Activated CD4-positive, alpha-beta memory T cell treated with anti-CD3 and anti-CD28 coated beads for 36 hours (primary cell): ENCODE measurements around the gene TOMM6. TPM values are rescaled to one million over a fixed set of nuclear protein-coding genes. Genes with fewer than 3 reads are reported as not detected.
A peak's percentile ranks its signal among the peaks of the same experiment; 100 is the strongest.

ENCODE experiments used
- CTCF ChIA-PET: fragments of 350-600 bp; sonication (Branson Sonifier 250); formaldehyde crosslinking; loops from one replicate; lab custom pipeline; 2021; ENCODE audit warnings: antibody characterized with exemption, inconsistent platforms; lab: Charles Lee
- POLR2A ChIA-PET: fragments of 350-600 bp; sonication (Branson Sonifier 250); formaldehyde crosslinking; loops from one replicate; lab custom pipeline; 2021; ENCODE audit warnings: antibody characterized with exemption; lab: Charles Lee
- DNase-seq: peaks from one replicate; pipeline ENCODE4 v3.0.0-alpha.2; 2020
- H3K27ac Mint-ChIP-seq: one replicate; pipeline ENCODE4 v1.8.0; 2021; ENCODE audit warnings: mixed read lengths
- H3K27me3 Mint-ChIP-seq: one replicate; pipeline ENCODE4 v1.8.0; 2021; ENCODE audit warnings: mixed read lengths
- H3K36me3 Mint-ChIP-seq: one replicate; pipeline ENCODE4 v1.8.0; 2021; ENCODE audit warnings: mixed read lengths
- H3K4me1 Mint-ChIP-seq: one replicate; pipeline ENCODE4 v1.8.0; 2021; ENCODE audit warnings: low read depth, mixed read lengths
- H3K4me3 Mint-ChIP-seq: one replicate; pipeline ENCODE4 v1.8.0; 2021; ENCODE audit warnings: mild to moderate bottlenecking, mixed read lengths
- H3K9me3 Mint-ChIP-seq: one replicate; pipeline ENCODE4 v1.8.0; 2021; ENCODE audit warnings: mixed read lengths
- intact Hi-C: fragments of 100-400 bp; cut with micrococcal nuclease; formaldehyde crosslinking; loops from one replicate; pipeline ENCODE4 v1.15.1; 2023
- total RNA-seq, 2 experiments: library from RNA; stranded (reverse); gene quantifications; one replicate each; pipeline ENCODE4 v1.2.3, GENCODE V29; 2021

Gene TOMM6
- total RNA-seq, 2 experiments from 2014 or later: 264 to 280 TPM

DNA sequence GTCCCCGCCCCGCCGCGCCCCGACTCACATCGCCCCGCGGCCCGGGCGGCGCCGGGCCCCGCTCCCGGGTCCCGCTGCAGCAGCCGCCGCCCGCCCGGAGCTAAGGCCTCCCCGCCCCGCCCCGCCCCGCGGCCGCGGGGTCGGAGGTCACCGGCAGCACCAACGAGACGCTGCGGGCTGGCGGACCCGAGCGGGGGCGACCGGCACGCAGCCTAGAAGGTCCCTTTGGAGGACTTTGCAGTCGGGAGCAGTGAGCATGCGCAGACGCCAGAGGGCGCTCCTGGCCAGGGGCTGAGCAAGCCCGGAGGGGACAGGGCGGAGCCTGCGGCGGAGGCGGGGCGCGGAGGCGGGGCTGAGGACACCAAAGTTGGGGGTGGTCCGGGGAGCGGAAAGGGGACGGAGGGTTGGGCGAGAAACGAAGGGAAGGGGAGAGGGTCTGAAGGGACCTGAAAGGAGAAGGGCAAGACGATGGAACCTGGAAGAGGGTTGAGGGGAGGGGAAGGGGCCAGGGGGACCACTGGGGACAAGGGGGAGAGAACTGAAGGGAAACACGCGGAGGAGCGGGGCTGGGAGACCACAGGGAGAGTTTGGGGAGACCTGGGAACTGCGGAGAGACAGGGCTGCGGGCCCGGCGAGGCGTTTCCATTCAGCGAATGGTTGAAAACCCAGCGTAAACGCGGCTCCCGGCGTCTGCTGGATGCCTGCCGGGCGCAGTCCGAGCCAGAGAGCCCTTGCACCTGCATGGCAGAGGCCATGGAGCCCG, 7.5 kb upstream of the TOMM6 start, which contains the start of gene FRS3:
Gene FRS3 (minus strand): TSS at position 113 of the 763 bp plus-strand sequence. CDS start 2,913 bp downstream, outside the sequence.
- H3K9me3 Mint-ChIP-seq: no peaks in the 10 kb centered on the region
- peaks cover 13% of the 10 kb centered on the region for H3K4me1 Mint-ChIP-seq
- peak within 1 kb of the TSS; percentile 85 for H3K4me3 Mint-ChIP-seq
- H3K27me3 Mint-ChIP-seq: peaks cover 6% of the 10 kb centered on the region
- DNase-seq: peak; percentile 99
- H3K36me3 Mint-ChIP-seq: peaks cover 3% of the 10 kb centered on the region
- POLR2A ChIA-PET: no interaction called here
- intact Hi-C loops: loop anchor here (1.0 to 5.0 kb wide), 6 partner anchors 7 to 437 kb away; partner anchors contain the start of genes MRPS10, TFEB and TOMM6
- peak within 1 kb of the TSS; percentile 38 for H3K27ac Mint-ChIP-seq
- CTCF ChIA-PET: interaction anchor here (0.6 to 1.0 kb wide), 6 partner anchors 8 to 435 kb away, joined by 3 to 5 read pairs (median 3); partner anchors contain the start of genes BYSL and MED20

- Mint-ChIP-seq H3K36me3 (no peaks in the 10 kb centered on the region), H3K9me3 (no peaks in the 10 kb centered on the region), H3K4me1 (peaks cover 14% of the 10 kb centered on the region), H3K27me3 (peaks cover 6% of the 10 kb centered on the region), H3K27ac (peak within 1 kb of the TSS; percentile 26), H3K4me3 (peak within 1 kb of the TSS; percentile 84)
- intact Hi-C loops: loop anchor here (1.0 to 5.0 kb wide), 4 partner anchors 264 to 437 kb away; partner anchors contain the start of gene MRPS10
- ChIA-PET CTCF (interaction anchor here (0.7 to 2.9 kb wide), 6 partner anchors 46 to 323 kb away, joined by 3 to 9 read pairs (median 3); partner anchors contain the start of genes BYSL and MED20), POLR2A (no interaction called here)
- DNase-seq: no peak
These were observed 6.7 kb upstream of the TOMM6 start, which contains the start of gene PRICKLE4 for GRCh38 chr6:41780551-41781365. Gene PRICKLE4 (plus strand): TSS chr6:41780782. CDS start chr6:41783474, 2,692 bp downstream.

GRCh38 chr6:41781366-41781730, 6.1 kb upstream of the TOMM6 start:
- POLR2A ChIA-PET: no interaction called here
- intact Hi-C loops: loop anchor here (5.0 kb wide), 1 partner anchor 436 kb away; the partner anchor contains the start of gene MRPS10

GRCh38 chr6:41783106-41783780, 4.3 kb upstream of the TOMM6 start:
- CTCF ChIA-PET: interaction anchor here (0.6 to 5.5 kb wide), 6 partner anchors 77 to 265 kb away, joined by 3 to 94 read pairs (median 4); no protein-coding TSS in a partner anchor
- Mint-ChIP-seq H3K27me3 (peaks cover 6% of the 10 kb centered on the region), H3K27ac (no peak overlapping the region), H3K4me1 (peaks cover 18% of the 10 kb centered on the region), H3K9me3 (no peaks in the 10 kb centered on the region), H3K4me3 (no peak overlapping the region), H3K36me3 (peaks cover 6% of the 10 kb centered on the region)
- no peak for DNase-seq
- intact Hi-C loops: loop anchor here (5.0 kb wide), 1 partner anchor 434 kb away; the partner anchor contains the start of gene MRPS10
- POLR2A ChIA-PET: no interaction called here

More at GRCh38 chr6:41781366-41781730, 6.1 kb upstream of the TOMM6 start:
- CTCF ChIA-PET: interaction anchor here (0.6 to 2.9 kb wide), 8 partner anchors 39 to 322 kb away, joined by 3 to 9 read pairs (median 3); partner anchors contain the start of genes BYSL and MED20
- DNase-seq: no peak
- H3K27me3 Mint-ChIP-seq: peaks cover 6% of the 10 kb centered on the region
- H3K9me3 Mint-ChIP-seq: no peaks in the 10 kb centered on the region
- H3K4me3 Mint-ChIP-seq: peak overlapping the region; percentile 47
- H3K27ac Mint-ChIP-seq: no peak overlapping the region
- H3K4me1 Mint-ChIP-seq: peaks cover 17% of the 10 kb centered on the region
- no peaks in the 10 kb centered on the region for H3K36me3 Mint-ChIP-seq

DNA sequence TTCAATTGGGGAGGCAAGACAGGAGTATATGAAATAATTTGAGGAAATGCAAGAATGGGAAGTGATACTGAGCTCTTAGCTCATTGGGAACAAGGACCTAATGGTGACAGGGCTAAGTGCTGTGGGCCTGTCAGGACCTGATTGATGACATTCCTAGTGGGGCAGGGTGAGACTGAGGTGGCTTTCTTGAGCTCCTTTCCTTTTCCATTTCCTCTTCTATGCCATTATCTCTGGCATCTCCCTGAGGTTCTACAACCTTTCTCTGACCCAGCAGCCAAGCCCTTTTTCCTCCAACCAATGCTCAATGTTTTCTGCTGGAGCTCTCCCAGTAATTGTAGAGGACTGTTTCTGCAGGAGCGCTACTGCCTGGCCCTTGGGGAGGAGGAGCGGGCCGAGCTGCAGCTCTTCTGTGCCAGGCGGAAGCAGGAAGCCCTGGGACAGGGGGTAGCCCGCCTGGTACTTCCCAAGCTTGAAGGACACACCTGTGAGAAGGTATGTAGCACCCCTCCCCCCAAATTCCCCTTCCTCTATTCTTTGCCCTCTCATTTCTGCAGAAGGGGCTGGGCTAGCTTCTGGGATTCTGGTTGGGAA, 2.8 kb upstream of the TOMM6 start:
- peaks cover 20% of the 10 kb centered on the region for H3K4me1 Mint-ChIP-seq
- no peak overlapping the region for H3K4me3 Mint-ChIP-seq
- no peak overlapping the region for H3K27ac Mint-ChIP-seq
- CTCF ChIA-PET: interaction anchor here (0.7 to 5.5 kb wide), 4 partner anchors 8 to 763 kb away, joined by 4 to 94 read pairs (median 4); no protein-coding TSS in a partner anchor
- peaks cover 6% of the 10 kb centered on the region for H3K27me3 Mint-ChIP-seq
- DNase-seq: no peak
- intact Hi-C loops: loop anchor here (5.0 kb wide), 2 partner anchors 153 to 433 kb away; partner anchors contain the start of gene MRPS10
- POLR2A ChIA-PET: no interaction called here
- H3K36me3 Mint-ChIP-seq: peaks cover 14% of the 10 kb centered on the region
- no peaks in the 10 kb centered on the region for H3K9me3 Mint-ChIP-seq

DNA sequence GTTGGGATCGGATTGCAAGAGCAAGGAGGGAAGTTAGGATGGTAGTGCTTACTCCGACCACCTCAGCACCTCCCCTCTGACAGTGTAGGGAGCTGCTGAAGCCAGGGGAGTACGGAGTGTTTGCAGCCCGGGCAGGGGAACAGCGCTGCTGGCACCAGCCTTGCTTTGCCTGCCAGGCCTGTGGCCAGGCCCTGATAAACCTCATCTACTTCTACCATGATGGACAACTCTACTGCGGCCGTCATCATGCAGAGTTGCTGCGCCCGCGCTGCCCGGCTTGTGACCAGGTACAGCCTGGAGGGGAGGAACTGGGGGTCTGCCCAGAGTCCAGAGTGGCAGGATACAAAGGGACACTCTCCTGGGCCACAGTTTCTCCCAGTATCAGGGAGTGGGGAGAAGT, 2.2 kb upstream of the TOMM6 start:
- intact Hi-C loops: loop anchor here (5.0 kb wide), 1 partner anchor 152 kb away; no protein-coding TSS in a partner anchor
- Mint-ChIP-seq H3K27me3 (peaks cover 6% of the 10 kb centered on the region), H3K9me3 (no peaks in the 10 kb centered on the region), H3K4me1 (peaks cover 24% of the 10 kb centered on the region), H3K4me3 (no peak overlapping the region), H3K27ac (no peak overlapping the region), H3K36me3 (peaks cover 19% of the 10 kb centered on the region)
- no peak for DNase-seq
- POLR2A ChIA-PET: no interaction called here
- CTCF ChIA-PET: interaction anchor here (0.7 to 5.5 kb wide), 6 partner anchors 9 to 762 kb away, joined by 4 to 94 read pairs (median 14); partner anchors contain the start of gene TAF8

- intact Hi-C loops: loop anchor here (5.0 kb wide), 1 partner anchor 151 kb away; no protein-coding TSS in a partner anchor
- Mint-ChIP-seq H3K9me3 (no peaks in the 10 kb centered on the region), H3K27ac (no peak overlapping the region), H3K27me3 (peaks cover 5% of the 10 kb centered on the region), H3K4me1 (peaks cover 25% of the 10 kb centered on the region), H3K4me3 (peak overlapping the region; percentile 92), H3K36me3 (peaks cover 21% of the 10 kb centered on the region)
- ChIA-PET CTCF (interaction anchor here (0.7 to 5.5 kb wide), 24 partner anchors 8 to 960 kb away, joined by 3 to 94 read pairs (median 5); partner anchors contain the start of genes BYSL, MED20, TAF8 and TBCC), POLR2A (interaction anchor here (0.9 to 1.6 kb wide), 2 partner anchors 135 to 237 kb away, joined by 3 to 4 read pairs; partner anchors contain the start of gene BYSL)
- no peak for DNase-seq
These were observed 1.6 kb upstream of the TOMM6 start for GRCh38 chr6:41785689-41786450.

DNA sequence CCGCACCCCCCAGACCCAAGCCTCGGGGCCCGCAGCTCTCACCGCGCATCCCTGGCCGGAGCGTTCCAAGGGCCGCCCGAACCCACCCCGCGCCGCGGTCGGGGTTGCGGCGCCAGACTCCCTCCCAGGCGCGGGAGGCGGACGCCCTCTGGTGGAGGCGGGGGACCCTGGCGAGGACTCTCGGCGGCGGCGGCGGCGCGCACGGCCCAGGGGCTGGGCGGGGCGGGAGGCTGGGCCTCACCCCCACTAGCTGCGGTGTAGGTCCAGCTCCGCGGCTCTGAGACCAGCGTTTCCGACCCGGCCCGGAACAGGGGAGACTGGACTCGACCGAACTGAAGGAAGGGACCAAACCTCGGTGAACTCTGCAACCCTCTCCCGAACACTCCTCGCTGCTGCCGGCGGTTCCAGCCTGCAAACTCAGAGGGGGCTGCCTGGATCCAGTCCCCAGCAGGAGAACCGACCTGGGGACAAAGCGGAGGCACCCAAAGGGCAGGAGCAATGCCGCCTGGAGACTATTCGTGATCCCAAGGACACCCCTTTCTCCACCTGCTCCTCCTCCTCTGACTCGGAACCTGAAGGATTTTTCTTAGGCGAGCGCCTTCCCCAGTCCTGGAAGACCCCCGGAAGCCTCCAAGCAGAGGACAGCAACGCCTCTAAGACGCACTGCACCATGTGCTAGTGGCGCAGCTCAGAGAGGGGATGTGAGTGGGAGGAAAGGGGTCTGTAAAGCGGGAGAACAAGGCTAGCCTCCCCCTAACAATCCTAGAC, 859 bp upstream of the TOMM6 start:
- Mint-ChIP-seq H3K27ac (peak overlapping the region; percentile 90), H3K9me3 (no peaks in the 10 kb centered on the region), H3K27me3 (no peaks in the 10 kb centered on the region), H3K36me3 (peaks cover 24% of the 10 kb centered on the region), H3K4me1 (peaks cover 20% of the 10 kb centered on the region), H3K4me3 (peak overlapping the region; percentile 92)
- intact Hi-C loops: loop anchor here (1.0 to 5.0 kb wide), 7 partner anchors 7 to 264 kb away; partner anchors contain the start of genes BYSL, FRS3, MED20 and TAF8
- ChIA-PET CTCF (interaction anchor here (0.5 to 5.5 kb wide), 33 partner anchors 8 to 1536 kb away, joined by 3 to 94 read pairs (median 4); partner anchors contain the start of genes BYSL, MED20, TAF8 and TBCC), POLR2A (interaction anchor here (0.6 to 1.6 kb wide), 8 partner anchors 80 to 264 kb away, joined by 3 to 10 read pairs (median 4); partner anchors contain the start of genes BYSL, CCND3, TAF8 and USP49)
- DNase-seq: peak; percentile 91

DNA sequence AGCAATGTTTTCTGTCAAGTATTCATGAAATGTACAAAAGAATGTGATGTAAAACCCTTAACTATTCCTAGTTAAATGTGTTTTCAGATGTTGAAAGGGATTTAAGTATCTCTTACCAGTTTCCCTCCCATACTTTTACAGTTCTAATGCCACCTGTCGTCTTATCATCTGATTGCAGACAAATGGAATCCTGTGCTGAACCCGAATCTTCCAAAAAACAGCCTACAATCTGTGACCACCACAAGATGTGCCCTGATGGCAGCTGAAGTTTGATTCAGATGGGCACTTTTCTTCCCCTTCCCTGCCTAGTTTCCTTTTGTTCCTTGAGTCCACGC, 1.9 kb downstream of the TOMM6 start:
- Mint-ChIP-seq H3K9me3 (no peaks in the 10 kb centered on the region), H3K27me3 (no peaks in the 10 kb centered on the region), H3K27ac (peak overlapping the region; percentile 45), H3K4me1 (peaks cover 20% of the 10 kb centered on the region), H3K4me3 (peak overlapping the region; percentile 92), H3K36me3 (peaks cover 37% of the 10 kb centered on the region)
- intact Hi-C loops: loop anchor here (5.0 kb wide), 1 partner anchor 148 kb away; no protein-coding TSS in a partner anchor
- DNase-seq: no peak
- ChIA-PET POLR2A (no interaction called here), CTCF (interaction anchor here (1.0 kb wide), 1 partner anchor 132 kb away, joined by 3 read pairs; the partner anchor contains the start of genes BYSL and MED20)
